ENCODE results near the gene ATRIP.
"Not testable (repeated sequence)": the region's sequence is repeated elsewhere in the genome, so short reads cannot be mapped to it uniquely, and the experiment has no call there.

ATRIP gene

DNA sequence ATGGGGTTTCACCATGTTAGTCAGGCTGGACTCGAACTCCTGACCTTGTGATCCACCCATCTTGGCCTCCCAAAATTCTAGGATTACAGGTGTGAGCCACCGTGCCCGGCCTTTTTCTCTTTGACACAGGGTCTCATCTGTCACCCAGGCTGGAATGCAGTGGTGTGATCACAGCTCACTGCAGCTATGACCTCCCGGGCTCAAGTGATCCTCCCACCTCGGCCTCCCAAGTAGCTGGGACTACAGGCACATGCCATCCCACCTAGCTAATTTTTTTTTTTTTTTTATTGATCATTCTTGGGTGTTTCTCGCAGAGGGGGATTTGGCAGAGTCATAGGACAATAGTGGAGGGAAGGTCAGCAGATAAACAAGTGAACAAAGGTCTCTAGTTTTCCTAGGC, 36.3 kb downstream of the ATRIP start:
- H3K27me3 Mint-ChIP-seq (ENCODE audit: low read depth); H3K27ac Mint-ChIP-seq; H3K36me3 Mint-ChIP-seq (ENCODE audit: low read depth); H3K9me3 Mint-ChIP-seq; H3K4me3 Mint-ChIP-seq; DNase-seq (ENCODE audit: low spot score): not testable (repeated sequence)
- peaks cover 20% of the 10 kb centered on the region for H3K4me1 Mint-ChIP-seq (ENCODE audit: low read depth)

DNA sequence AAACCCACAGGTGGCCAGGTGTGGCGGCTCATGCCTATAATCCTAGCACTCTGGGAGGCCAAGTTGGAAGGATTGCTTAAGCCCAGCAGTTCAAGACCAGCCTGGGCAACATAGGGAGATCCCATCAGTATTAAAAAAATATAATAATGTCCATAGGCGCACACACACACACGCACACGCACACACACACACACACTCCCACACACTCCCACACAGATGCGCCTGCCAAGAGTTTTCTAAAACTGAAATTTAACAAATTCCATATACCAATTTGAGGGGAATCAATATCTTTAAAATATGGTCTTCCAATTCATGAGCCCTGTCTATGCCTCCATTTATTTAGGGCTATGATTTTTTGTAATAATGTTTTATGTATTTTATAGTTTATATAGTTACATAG, 40.4 kb downstream of the ATRIP start:
- Mint-ChIP-seq H3K27ac (no peak overlapping the region), H3K36me3 (ENCODE audit: low read depth) (no peaks in the 10 kb centered on the region), H3K9me3 (no peaks in the 10 kb centered on the region), H3K27me3 (ENCODE audit: low read depth) (no peaks in the 10 kb centered on the region), H3K4me3 (no peak overlapping the region), H3K4me1 (ENCODE audit: low read depth) (peaks cover 2% of the 10 kb centered on the region)
- DNase-seq (ENCODE audit: low spot score) = no peak

DNA sequence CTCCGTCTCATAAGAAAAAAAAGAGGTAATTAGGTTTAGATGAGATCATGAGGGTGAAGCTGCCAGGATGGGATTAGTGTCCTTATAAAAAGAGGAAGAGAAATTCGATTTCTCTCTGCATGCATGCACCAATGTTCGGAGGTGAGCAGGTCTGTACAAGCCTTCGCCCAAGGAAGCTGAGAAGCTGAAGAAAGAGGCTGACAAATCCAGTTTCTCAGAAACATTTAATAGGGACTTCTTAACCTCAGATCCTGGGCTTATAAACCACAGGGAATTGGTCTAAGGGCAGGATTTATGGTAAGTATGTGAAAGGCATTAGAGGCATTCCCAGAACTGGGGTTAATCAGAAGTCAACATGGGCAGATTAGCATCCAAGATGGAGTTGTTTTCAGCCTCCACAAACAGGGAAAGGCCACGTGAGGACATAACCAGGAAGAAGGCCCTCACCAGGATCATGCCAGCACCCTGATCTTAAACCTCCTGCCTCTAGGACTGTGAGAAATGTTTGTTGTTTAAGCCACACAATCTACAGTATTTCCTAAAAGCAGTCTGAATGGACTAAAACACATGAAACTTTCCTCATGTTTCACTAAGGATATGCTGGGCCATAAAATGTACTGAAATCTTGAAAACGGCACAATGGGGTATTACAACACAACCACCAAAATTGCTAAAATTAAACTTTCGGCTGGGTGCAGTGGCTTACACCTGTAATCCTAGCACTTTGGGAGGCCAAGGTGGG, 46.1 kb downstream of the ATRIP start:
- Mint-ChIP-seq H3K36me3 (ENCODE audit: low read depth) (peaks cover 1% of the 10 kb centered on the region), H3K9me3 (no peaks in the 10 kb centered on the region), H3K27me3 (ENCODE audit: low read depth) (no peaks in the 10 kb centered on the region), H3K4me3 (no peak overlapping the region), H3K27ac (no peak overlapping the region), H3K4me1 (ENCODE audit: low read depth) (peaks cover 3% of the 10 kb centered on the region)
- DNase-seq (ENCODE audit: low spot score) = no peak

DNA sequence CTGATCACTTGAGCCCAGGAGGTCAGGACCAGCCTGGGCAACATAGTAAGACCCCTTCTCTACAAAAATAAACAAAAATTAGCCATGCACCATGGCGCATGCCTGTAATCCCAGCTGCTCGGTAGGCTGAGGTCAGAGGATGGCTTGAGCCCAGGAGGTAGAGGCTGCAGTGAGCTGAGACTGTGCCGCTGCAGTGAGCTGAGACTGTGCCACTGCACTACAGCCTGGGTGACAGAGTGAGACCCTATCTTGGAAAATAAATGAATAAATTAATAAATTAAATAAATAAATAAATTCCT, 46.6 kb downstream of the ATRIP start:
- no peak overlapping the region for H3K4me3 Mint-ChIP-seq
- H3K4me1 Mint-ChIP-seq (ENCODE audit: low read depth) = peaks cover 3% of the 10 kb centered on the region
- H3K27ac Mint-ChIP-seq = no peak overlapping the region
- H3K36me3 Mint-ChIP-seq (ENCODE audit: low read depth) = peaks cover 5% of the 10 kb centered on the region
- peaks cover 2% of the 10 kb centered on the region for H3K9me3 Mint-ChIP-seq
- H3K27me3 Mint-ChIP-seq (ENCODE audit: low read depth) = no peaks in the 10 kb centered on the region
- no peak for DNase-seq (ENCODE audit: low spot score)

DNA sequence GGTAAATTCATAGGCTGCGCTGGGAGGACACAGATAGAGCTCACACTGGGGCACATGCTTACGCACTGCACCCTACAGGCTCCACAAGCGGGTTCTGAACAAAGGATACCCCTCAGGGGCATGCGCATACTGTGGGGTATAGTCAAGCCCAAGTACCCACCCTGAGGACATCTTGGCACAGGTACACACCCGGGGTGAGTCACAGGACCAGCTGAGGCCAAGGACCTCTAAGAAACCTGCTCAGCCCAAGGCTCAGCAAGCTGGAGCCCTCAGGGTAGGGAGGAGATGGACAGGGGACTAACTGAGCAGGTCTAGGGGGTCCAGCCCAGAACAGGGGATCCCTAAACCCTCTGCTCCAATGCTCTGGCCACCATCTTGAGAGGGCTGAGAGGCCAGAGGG, 54.1 kb downstream of the ATRIP start:
- peaks cover 17% of the 10 kb centered on the region for H3K36me3 Mint-ChIP-seq (ENCODE audit: low read depth)
- DNase-seq (ENCODE audit: low spot score) = no peak
- H3K4me3 Mint-ChIP-seq = no peak overlapping the region
- no peak overlapping the region for H3K27ac Mint-ChIP-seq
- peaks cover 24% of the 10 kb centered on the region for H3K4me1 Mint-ChIP-seq (ENCODE audit: low read depth)
- H3K27me3 Mint-ChIP-seq (ENCODE audit: low read depth) = no peaks in the 10 kb centered on the region
- H3K9me3 Mint-ChIP-seq = peaks cover 3% of the 10 kb centered on the region

DNA sequence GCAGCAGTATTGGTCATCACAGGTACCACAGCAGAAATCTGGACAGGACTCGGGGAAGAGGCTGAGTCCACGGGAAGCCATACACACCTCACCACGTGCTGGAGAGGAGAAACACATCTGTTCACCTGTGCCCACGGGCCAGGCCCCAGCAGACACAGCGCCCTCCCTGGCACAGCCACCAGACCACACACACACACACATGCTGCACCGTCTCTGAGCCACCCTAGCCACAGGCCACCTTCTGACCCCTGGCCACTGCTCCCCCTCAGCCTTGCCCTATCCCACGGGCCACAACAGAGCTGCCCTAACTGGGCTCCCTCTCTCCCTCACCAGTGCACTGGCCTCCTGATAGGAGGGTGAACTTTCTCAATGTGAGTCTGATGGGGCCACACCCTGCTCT, 54.7 kb downstream of the ATRIP start:
- Mint-ChIP-seq H3K4me3 (no peak overlapping the region), H3K27ac (no peak overlapping the region), H3K9me3 (peaks cover 3% of the 10 kb centered on the region), H3K27me3 (ENCODE audit: low read depth) (no peaks in the 10 kb centered on the region), H3K4me1 (ENCODE audit: low read depth) (peaks cover 27% of the 10 kb centered on the region), H3K36me3 (ENCODE audit: low read depth) (peaks cover 17% of the 10 kb centered on the region)
- DNase-seq (ENCODE audit: low spot score) = no peak

DNA sequence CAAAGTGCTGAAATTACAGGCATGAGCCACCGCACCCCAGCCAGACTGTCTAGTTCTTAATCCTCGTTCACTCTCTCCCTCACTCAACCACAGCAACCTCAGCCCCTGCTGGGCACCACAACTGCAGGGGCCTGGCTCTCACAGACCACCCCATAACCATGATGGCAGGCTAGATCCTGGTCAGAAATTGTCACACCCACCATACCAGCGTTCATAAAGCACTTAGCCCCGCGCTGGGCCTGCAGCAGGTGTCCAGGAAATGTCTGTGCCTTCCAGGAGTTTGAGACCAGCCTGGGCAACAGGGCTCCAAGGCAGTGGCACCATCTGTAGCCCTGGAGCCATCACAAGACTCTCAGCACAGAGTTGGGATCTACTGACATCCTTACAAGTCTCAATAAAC, 55.6 kb downstream of the ATRIP start:
- Mint-ChIP-seq H3K9me3 (peaks cover 3% of the 10 kb centered on the region), H3K27me3 (ENCODE audit: low read depth) (no peaks in the 10 kb centered on the region), H3K4me3 (peak overlapping the region; percentile 81), H3K4me1 (ENCODE audit: low read depth) (peaks cover 33% of the 10 kb centered on the region), H3K27ac (peak overlapping the region; percentile 36), H3K36me3 (ENCODE audit: low read depth) (peaks cover 17% of the 10 kb centered on the region)
- no peak for DNase-seq (ENCODE audit: low spot score)

DNA sequence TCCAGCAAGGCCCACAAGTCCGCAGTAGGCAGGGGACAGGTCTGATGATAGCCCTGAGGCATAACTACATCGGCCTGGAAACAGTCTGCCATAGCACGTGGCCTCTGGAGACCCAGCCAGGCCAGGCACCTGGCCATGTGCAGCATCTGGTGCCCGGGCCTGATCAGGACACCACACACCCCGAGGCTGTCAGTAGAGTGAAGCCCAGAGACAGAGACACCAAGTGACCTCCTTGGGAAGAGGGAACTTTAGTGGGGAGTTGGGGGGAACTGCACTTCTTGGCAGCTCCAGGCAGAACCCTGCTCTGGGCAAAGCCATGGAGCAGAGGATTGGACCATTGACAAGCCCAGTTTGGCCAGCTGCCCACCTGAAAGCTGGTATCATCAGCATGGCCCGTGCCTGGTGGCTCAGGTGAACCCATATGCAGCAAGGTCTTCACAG, 56.2 kb downstream of the ATRIP start:
- no peaks in the 10 kb centered on the region for H3K27me3 Mint-ChIP-seq (ENCODE audit: low read depth)
- peak overlapping the region; percentile 81 for H3K4me3 Mint-ChIP-seq
- no peak overlapping the region for H3K27ac Mint-ChIP-seq
- H3K9me3 Mint-ChIP-seq = peaks cover 3% of the 10 kb centered on the region
- H3K4me1 Mint-ChIP-seq (ENCODE audit: low read depth) = peaks cover 37% of the 10 kb centered on the region
- peaks cover 15% of the 10 kb centered on the region for H3K36me3 Mint-ChIP-seq (ENCODE audit: low read depth)
- no peak for DNase-seq (ENCODE audit: low spot score)

DNA sequence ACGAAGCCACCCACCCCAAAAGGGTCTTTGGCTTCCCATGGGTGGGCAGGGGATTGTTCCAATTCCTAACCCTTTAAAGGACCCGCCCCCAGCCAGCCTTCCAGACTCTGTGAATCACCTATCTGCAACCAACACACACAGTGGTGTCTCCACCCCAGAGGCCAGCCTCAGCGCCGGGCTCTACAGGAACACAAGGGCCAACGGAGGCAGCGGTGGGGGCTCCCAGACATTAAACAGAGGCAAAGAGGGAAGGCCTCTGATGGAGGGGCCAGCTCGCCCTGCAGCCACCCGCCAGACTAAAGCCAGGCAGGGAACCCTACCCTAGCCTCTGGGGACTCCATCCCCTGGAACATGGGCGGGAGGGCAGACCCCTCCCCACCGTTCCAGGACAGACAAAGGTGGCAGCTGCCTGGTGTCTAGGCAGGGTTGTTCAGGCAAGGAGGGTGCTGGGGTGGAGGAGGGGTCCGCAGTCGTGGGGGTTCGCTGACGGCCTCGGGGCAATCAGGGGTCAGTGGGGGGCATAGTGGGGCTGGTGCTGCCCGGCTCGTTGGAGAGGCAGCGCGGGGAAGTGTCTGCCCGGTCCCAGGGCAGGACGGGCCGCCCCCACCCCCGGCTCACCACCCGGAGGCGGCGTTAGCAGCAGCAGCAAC, 57.0 kb downstream of the ATRIP start:
- Mint-ChIP-seq H3K4me3 (peak overlapping the region; percentile 81), H3K27me3 (ENCODE audit: low read depth) (no peaks in the 10 kb centered on the region), H3K27ac (peak overlapping the region; percentile 59), H3K4me1 (ENCODE audit: low read depth) (peaks cover 39% of the 10 kb centered on the region), H3K9me3 (no peaks in the 10 kb centered on the region), H3K36me3 (ENCODE audit: low read depth) (peaks cover 9% of the 10 kb centered on the region)
- no peak for DNase-seq (ENCODE audit: low spot score)

DNA sequence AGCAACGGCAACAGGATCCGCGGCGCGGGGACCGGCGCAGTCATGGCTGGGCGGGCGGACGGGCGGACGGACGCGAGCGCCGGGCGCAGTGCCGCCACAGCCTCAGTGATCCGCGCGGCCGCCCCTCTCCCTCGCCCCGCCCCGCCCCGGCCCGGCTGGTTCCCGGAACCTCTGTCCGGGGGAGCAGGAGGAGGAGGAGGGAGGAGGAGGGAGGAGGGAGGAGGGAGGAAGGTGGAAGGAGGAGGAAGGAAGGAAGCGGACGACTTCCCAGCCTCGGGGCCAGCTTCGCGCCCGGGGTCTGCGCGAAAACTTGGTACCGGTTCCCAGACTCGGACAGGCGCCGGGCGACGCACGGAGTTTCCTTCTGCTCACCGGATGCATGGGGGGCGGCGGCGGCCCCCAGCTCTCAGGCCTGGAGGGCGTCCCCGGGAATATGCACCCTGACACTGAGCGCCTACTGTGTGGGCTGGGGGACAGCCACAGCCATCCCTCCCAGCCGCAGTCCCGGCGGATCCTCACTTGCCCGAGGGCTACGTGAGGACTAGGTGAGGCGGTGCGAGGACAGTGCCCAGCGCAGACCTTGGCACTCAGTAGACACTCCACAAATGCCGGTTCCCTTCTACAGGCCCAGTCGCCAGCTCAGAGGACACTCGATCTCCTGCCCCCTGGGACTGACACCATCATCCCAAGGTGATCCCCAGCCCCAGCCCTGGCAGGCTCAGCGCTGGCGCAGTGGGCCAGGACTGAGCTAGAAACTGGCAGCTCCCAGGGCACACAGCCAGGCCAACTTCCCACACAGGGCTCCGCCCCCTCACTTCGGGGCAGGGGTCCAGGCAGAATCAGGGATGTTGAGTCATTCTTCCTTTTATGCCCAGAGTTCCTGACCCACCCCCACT, 57.8 kb downstream of the ATRIP start, which contains the start of gene SHISA5:
SHISA5 (minus strand) TSS at position 124 of the 896 bp plus-strand sequence; CDS start at position 44, 80 bp downstream.
- Mint-ChIP-seq H3K9me3 (no peaks in the 10 kb centered on the region), H3K27ac (peak within 1 kb of the TSS; percentile 59), H3K4me1 (ENCODE audit: low read depth) (peaks cover 39% of the 10 kb centered on the region), H3K27me3 (ENCODE audit: low read depth) (no peaks in the 10 kb centered on the region), H3K36me3 (ENCODE audit: low read depth) (peaks cover 6% of the 10 kb centered on the region), H3K4me3 (peak within 1 kb of the TSS; percentile 81)
- DNase-seq (ENCODE audit: low spot score) = peak; percentile 52

DNA sequence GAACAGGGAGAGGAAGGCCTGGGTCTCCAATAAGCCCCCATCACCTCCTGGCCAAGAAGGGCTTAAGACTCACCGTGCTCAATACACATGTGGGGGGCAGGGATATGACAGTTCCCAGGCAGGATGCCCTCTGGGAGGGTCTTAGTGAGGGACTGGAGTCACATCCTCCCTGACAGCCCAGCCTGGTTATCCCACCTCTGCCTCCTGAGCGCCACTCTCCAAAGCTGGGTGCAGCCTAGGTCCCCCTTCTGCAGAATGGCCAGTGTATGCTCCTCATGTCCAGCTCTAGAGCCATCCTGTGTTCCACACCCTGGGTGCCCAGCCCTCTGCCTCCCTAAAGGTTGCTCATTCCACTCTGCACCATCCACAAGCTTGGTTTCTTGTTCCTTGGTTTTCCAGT, 58.6 kb downstream of the ATRIP start:
- H3K4me3 Mint-ChIP-seq = peak overlapping the region; percentile 66
- peaks cover 3% of the 10 kb centered on the region for H3K27me3 Mint-ChIP-seq (ENCODE audit: low read depth)

DNA sequence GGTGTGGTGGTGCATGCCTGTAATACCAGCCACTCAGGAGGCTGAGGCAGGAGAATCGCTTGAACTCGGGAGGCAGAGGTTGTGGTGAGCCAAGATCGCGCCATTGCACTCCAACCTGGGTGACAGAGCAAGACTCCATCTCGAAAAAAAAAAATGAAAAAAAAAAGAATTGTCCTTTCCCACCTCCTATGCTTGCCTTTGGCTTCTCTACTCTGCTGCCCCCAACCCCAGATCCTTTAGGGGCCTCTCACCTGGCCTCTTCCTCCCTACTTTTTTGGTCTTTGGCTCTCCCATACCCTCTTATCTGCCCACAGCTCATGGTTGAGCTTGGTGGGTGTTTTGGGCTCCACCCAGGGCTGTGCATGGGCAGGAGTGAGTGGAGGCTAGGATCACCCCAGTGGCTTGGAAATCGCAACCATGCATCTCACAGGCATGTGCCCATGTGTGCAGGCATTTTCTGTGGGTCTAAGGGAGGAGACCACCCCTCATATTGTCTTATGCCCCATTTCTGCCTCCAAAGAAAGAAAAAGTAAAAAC, 59.5 kb downstream of the ATRIP start:
- peaks cover 5% of the 10 kb centered on the region for H3K27me3 Mint-ChIP-seq (ENCODE audit: low read depth)
- H3K4me1 Mint-ChIP-seq (ENCODE audit: low read depth) = peaks cover 39% of the 10 kb centered on the region
- H3K36me3 Mint-ChIP-seq (ENCODE audit: low read depth) = peaks cover 5% of the 10 kb centered on the region
- peak overlapping the region; percentile 10 for H3K27ac Mint-ChIP-seq
- peak overlapping the region; percentile 5 for H3K4me3 Mint-ChIP-seq
- no peak for DNase-seq (ENCODE audit: low spot score)
- H3K9me3 Mint-ChIP-seq = no peaks in the 10 kb centered on the region

More for the DNA sequence above, 58.6 kb downstream of the ATRIP start:
- H3K4me1 Mint-ChIP-seq (ENCODE audit: low read depth) = peaks cover 39% of the 10 kb centered on the region
- peak overlapping the region; percentile 24 for H3K27ac Mint-ChIP-seq
- peaks cover 5% of the 10 kb centered on the region for H3K36me3 Mint-ChIP-seq (ENCODE audit: low read depth)
- no peaks in the 10 kb centered on the region for H3K9me3 Mint-ChIP-seq
- no peak for DNase-seq (ENCODE audit: low spot score)

DNA sequence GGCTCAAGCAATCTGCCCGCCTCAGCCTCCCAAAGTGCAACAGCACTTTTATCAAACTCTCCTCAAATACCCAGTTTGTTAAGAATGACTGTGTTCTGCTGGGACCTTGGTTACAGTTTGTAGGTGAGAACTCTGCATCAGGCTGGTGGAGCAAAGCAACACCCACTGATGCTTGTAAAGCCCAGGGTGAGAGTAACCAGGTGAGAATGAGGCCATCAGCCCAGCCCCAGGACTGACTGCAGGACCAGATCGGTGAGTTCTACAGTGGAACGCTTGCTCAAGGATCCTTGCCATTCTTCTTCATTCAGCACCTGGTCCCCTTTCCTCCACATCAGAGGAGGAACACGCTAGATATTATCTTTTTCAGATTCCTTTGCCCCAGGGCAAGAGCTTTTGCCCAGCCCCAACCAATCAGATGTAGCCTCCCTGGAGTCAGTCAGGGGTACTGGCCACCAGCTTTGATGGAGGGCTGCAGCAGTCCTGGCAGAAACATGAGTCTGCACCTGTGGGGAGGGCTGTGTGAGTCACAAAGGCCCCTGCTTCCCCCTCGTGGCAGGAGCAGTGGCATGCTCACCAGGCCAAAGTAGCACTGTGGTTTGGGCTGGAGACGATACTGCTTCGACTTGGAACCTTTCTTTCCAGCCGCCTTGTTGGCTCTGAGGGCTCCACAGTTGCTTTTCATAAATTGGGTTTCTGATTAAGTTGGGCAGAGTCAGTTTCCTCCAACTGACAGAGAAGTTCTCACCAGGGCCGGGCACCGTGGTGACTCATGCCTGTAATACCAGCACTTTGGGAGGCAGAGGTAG, 60.9 kb downstream of the ATRIP start:
- Mint-ChIP-seq H3K4me1 (ENCODE audit: low read depth) (peaks cover 38% of the 10 kb centered on the region), H3K9me3 (no peaks in the 10 kb centered on the region), H3K36me3 (ENCODE audit: low read depth) (peaks cover 3% of the 10 kb centered on the region), H3K4me3 (peak overlapping the region; percentile 51), H3K27ac (peak overlapping the region; percentile 69), H3K27me3 (ENCODE audit: low read depth) (peaks cover 5% of the 10 kb centered on the region)
- DNase-seq (ENCODE audit: low spot score) = peak; percentile 64

Measured in T-helper 2 cell treated with Interferon-gamma antibody and Interleukin-4, amounts not matched to agents 5 μg/mL and 100 μg/mL, for 36 hours (primary cell).